WTC11 (cell line): ENCODE data around the gene KIR3DL2.

ENCODE experiments used
- CTCF ChIP-seq: fragments of 200-600 bp; IDR thresholded peaks from 2 replicates; pipeline ENCODE4 v1.8.0; 2022; ENCODE audit warnings: antibody characterized with exemption
- MAX ChIP-seq: sonication (generic); formaldehyde crosslinking; IDR thresholded peaks from 2 replicates; pipeline ENCODE4 v1.8.0; 2022; ENCODE audit warnings: mild to moderate bottlenecking, missing genetic modification reagents
- MLX ChIP-seq: sonication (generic); formaldehyde crosslinking; IDR thresholded peaks from 2 replicates; pipeline ENCODE4 v1.8.1; 2023; ENCODE audit warnings: mild to moderate bottlenecking, missing genetic modification reagents, moderate library complexity
- NR3C1 ChIP-seq: sonication (generic); formaldehyde crosslinking; conservative IDR thresholded peaks from 2 replicates; pipeline ENCODE4 v1.8.1; 2023; ENCODE audit warnings: low read depth, mild to moderate bottlenecking, missing genetic modification reagents
- RELA ChIP-seq: sonication (generic); formaldehyde crosslinking; IDR thresholded peaks from 2 replicates; pipeline ENCODE4 v1.8.1; 2022; ENCODE audit warnings: missing genetic modification reagents, mild to moderate bottlenecking, borderline replicate concordance
- SMAD3 ChIP-seq: sonication (generic); formaldehyde crosslinking; IDR thresholded peaks from 2 replicates; pipeline ENCODE4 v1.8.0; 2022; ENCODE audit warnings: missing genetic modification reagents, mild to moderate bottlenecking, borderline replicate concordance
- SP1 ChIP-seq: sonication (generic); formaldehyde crosslinking; conservative IDR thresholded peaks from 2 replicates; pipeline ENCODE4 v1.8.1; 2022; ENCODE audit warnings: missing genetic modification reagents
- USF1 ChIP-seq: sonication (generic); formaldehyde crosslinking; IDR thresholded peaks from 2 replicates; pipeline ENCODE4 v1.8.0; 2022; ENCODE audit warnings: mild to moderate bottlenecking, missing genetic modification reagents
- ZBTB43 ChIP-seq: sonication (generic); formaldehyde crosslinking; IDR thresholded peaks from 2 replicates; pipeline ENCODE4 v1.8.1; 2023; ENCODE audit warnings: mild to moderate bottlenecking, missing genetic modification reagents
- ZNF317 ChIP-seq: sonication (generic); formaldehyde crosslinking; IDR thresholded peaks from 2 replicates; pipeline ENCODE4 v1.8.1; 2023; ENCODE audit warnings: low read depth, mild to moderate bottlenecking, moderate library complexity, missing genetic modification reagents, borderline replicate concordance
- ZNF416 ChIP-seq: fragments of 250-450 bp; sonication (Bioruptor Pico); IDR thresholded peaks from 2 replicates; pipeline ENCODE4 v1.9.0; 2021; ENCODE audit warnings: mild to moderate bottlenecking, inconsistent platforms

- no peak for TF ChIP-seq CTCF
- TF ChIP-seq SP1 (CRISPR knock-in tag), result no peak
- TF ChIP-seq USF1 (CRISPR knock-in tag), result no peak
- TF ChIP-seq NR3C1 (CRISPR knock-in tag), result no peak
- no peak for TF ChIP-seq ZNF416
- TF ChIP-seq ZNF317 (CRISPR knock-in tag), result no peak
- no peak for TF ChIP-seq ZBTB43
- TF ChIP-seq MLX (CRISPR knock-in tag), result no peak
- no peak for TF ChIP-seq RELA
- TF ChIP-seq SMAD3 (CRISPR knock-in tag), result no peak
- TF ChIP-seq MAX, result no peak
These were observed 27.2 kb downstream of the KIR3DL2 start for GRCh38 chr19:54877471-54877870.
